Smooth muscle cell (in vitro differentiated cells): ENCODE measurements around the gene NOTCH4. TPM values are rescaled to one million over a fixed set of nuclear protein-coding genes. Genes with fewer than 3 reads are reported as not detected.
"Not testable (repeated sequence)": the region's sequence is repeated elsewhere in the genome, so short reads cannot be mapped to it uniquely, and the experiment has no call there.

Experiments used
- DNase-seq: peaks from one replicate; lab custom pipeline; 2025; ENCODE audit not compliant: unreplicated experiment; lab: John Stamatoyannopoulos, UW
- H2AFZ ChIP-seq: fragments of 200-600 bp; sonication (generic); 2 replicates; pipeline ENCODE4 v1.6.0; 2016; ENCODE audit warnings: antibody characterized with exemption, low read depth, mild to moderate bottlenecking
- H3F3A ChIP-seq: fragments of 200-600 bp; sonication (generic); 2 replicates; pipeline ENCODE4 v1.6.0; 2017; ENCODE audit warnings: antibody characterized with exemption, low read depth
- H3K27ac ChIP-seq: fragments of 200-600 bp; sonication (generic); 2 replicates; pipeline ENCODE4 v1.5.1; 2016; ENCODE audit warnings: low read depth, mild to moderate bottlenecking
- H3K27me3 ChIP-seq: fragments of 200-600 bp; sonication (generic); 2 replicates; pipeline ENCODE4 v1.6.1; 2016; ENCODE audit warnings: low read depth, mild to moderate bottlenecking
- H3K36me3 ChIP-seq: fragments of 200-600 bp; sonication (generic); 2 replicates; pipeline ENCODE4 v1.5.1; 2016; ENCODE audit warnings: low read depth
- H3K4me1 ChIP-seq: fragments of 200-600 bp; sonication (generic); 2 replicates; pipeline ENCODE4 v1.5.1; 2016; ENCODE audit warnings: low read depth
- H3K4me2 ChIP-seq: fragments of 200-600 bp; sonication (generic); 2 replicates; pipeline ENCODE4 v1.6.0; 2016; ENCODE audit warnings: mild to moderate bottlenecking
- H3K4me3 ChIP-seq: fragments of 200-600 bp; sonication (generic); 2 replicates; pipeline ENCODE4 v1.5.1; 2016; ENCODE audit warnings: mild to moderate bottlenecking
- H3K79me2 ChIP-seq: fragments of 200-600 bp; sonication (generic); 2 replicates; pipeline ENCODE4 v1.6.0; 2016; ENCODE audit warnings: low read depth, mild to moderate bottlenecking
- H3K9ac ChIP-seq: fragments of 200-600 bp; sonication (generic); 2 replicates; pipeline ENCODE4 v1.6.0; 2016; ENCODE audit warnings: low read depth
- H3K9me3 ChIP-seq: fragments of 200-600 bp; sonication (generic); replicated peaks from 2 replicates; pipeline ENCODE4 v1.5.1; 2016; ENCODE audit warnings: low read depth
- H4K20me1 ChIP-seq: fragments of 200-600 bp; sonication (generic); 2 replicates; pipeline ENCODE4 v1.6.0; 2016; ENCODE audit warnings: low read depth
- WGBS: methylation state at CpG from one replicate; pipeline ENCODE4 v1.1.7; 2016; ENCODE audit warnings: low lambda C conversion rate; 5-methylcytosine and 5-hydroxymethylcytosine counted together
- polyA plus RNA-seq: library from polyadenylated mRNA; unstranded; fragments of >200 nt; fragmentation: Nextera tagmentation; extraction: Ambion mirVana; gene quantifications from 2 replicates; pipeline ENCODE4 v1.2.1, GENCODE V29; 2016
- total RNA-seq: library from RNA; depleted of rRNA; stranded (reverse); fragments of >200 nt; gene quantifications from 2 replicates; pipeline ENCODE4 v1.2.3, GENCODE V29; 2014
- TF ChIP-seq, protein P1 (sequence below): fragments of 200-600 bp; sonication (generic); IDR thresholded peaks from 2 replicates; pipeline ENCODE4 v1.5.1; 2017; ENCODE audit warnings: borderline replicate concordance, mild to moderate bottlenecking, antibody characterized with exemption; ENCODE audit not compliant: insufficient read depth, poor library complexity, severe bottlenecking

NOTCH4 gene
- total and polyA plus RNA-seq, 2 experiments from 2014 or later = 0.54 to 1.6 TPM

- no peak overlapping the region for H3K4me2 ChIP-seq
- no peaks in the 10 kb centered on the region for H3F3A ChIP-seq
- peaks cover 3% of the 10 kb centered on the region for H3K4me1 ChIP-seq
- no peak for DNase-seq
- TF ChIP-seq, protein P1, sequence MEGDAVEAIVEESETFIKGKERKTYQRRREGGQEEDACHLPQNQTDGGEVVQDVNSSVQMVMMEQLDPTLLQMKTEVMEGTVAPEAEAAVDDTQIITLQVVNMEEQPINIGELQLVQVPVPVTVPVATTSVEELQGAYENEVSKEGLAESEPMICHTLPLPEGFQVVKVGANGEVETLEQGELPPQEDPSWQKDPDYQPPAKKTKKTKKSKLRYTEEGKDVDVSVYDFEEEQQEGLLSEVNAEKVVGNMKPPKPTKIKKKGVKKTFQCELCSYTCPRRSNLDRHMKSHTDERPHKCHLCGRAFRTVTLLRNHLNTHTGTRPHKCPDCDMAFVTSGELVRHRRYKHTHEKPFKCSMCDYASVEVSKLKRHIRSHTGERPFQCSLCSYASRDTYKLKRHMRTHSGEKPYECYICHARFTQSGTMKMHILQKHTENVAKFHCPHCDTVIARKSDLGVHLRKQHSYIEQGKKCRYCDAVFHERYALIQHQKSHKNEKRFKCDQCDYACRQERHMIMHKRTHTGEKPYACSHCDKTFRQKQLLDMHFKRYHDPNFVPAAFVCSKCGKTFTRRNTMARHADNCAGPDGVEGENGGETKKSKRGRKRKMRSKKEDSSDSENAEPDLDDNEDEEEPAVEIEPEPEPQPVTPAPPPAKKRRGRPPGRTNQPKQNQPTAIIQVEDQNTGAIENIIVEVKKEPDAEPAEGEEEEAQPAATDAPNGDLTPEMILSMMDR = no peak
- no peak overlapping the region for H3K4me3 ChIP-seq
- no peaks in the 10 kb centered on the region for H3K9me3 ChIP-seq
- H3K79me2 ChIP-seq = no peaks in the 10 kb centered on the region
- no peak overlapping the region for H2AFZ ChIP-seq
- no peaks in the 10 kb centered on the region for H4K20me1 ChIP-seq
- WGBS = 86% methylated on average over 2 of the region's 2 CpGs
- no peaks in the 10 kb centered on the region for H3K27me3 ChIP-seq
- H3K9ac ChIP-seq = no peak overlapping the region
- no peaks in the 10 kb centered on the region for H3K36me3 ChIP-seq
- H3K27ac ChIP-seq = no peak overlapping the region
Measured at GRCh38 chr6:32249262-32249661, 25.4 kb upstream of the NOTCH4 start.

DNA sequence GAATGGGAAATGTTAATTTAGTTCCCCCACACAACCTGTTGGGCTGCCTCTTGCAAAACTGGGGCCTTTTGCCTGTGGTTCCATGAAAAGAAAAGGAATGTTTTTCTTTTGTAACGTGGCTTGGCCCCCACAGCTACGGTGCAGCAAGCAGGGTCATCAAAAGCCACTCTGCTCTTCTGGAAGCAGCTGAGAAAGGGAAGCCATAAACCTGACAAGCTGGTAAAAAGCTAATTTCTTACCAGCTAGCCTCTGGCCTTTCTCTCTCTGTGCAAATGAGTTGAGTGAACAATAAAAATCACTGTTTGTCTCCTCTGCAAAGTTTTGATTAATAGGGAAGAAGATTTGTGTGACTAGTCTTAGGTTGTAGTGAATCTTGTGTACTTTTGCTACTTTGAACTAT is 23.5 kb upstream of the NOTCH4 start:
- H3K36me3 ChIP-seq = no peaks in the 10 kb centered on the region

DNA sequence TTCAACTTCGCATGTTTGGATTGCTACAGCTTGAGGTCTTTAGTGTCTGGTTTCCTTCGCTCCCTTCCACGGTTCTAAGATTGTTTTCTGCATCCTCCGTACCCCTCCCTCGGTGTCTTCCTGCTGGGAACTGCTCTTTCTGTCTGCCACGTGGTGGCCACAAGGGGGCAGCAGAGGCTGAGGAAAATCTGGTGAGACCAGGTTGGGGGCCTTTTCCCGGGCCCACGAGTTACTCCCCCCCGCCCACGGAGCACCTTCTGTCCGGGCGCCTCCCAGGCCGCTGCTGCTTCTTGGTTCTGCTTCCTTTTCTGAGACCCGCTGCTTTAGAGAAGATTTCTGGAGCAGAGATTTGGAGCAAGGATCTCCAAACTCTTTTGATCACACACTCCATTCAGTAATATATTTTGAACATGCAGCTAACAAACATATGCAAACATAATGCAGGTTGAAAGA is 21.1 kb upstream of the NOTCH4 start:
- Histone ChIP-seq H3K79me2 (no peaks in the 10 kb centered on the region), H3K4me1 (peaks cover 3% of the 10 kb centered on the region), H3K9ac (no peak overlapping the region), H3F3A (no peaks in the 10 kb centered on the region), H3K36me3 (no peaks in the 10 kb centered on the region), H2AFZ (peak overlapping the region; percentile 91), H3K9me3 (no peaks in the 10 kb centered on the region), H3K27ac (no peak overlapping the region), H3K27me3 (no peaks in the 10 kb centered on the region), H3K4me3 (peak overlapping the region; percentile 19), H3K4me2 (peak overlapping the region; percentile 76), H4K20me1 (no peaks in the 10 kb centered on the region)
- peak; percentile 63 for DNase-seq
- TF ChIP-seq, protein P1 = peak; percentile 95
- WGBS = 2% methylated on average over 13 of the region's 14 CpGs

More for the DNA sequence above, 23.5 kb upstream of the NOTCH4 start:
- H3K9ac ChIP-seq = no peak overlapping the region
- DNase-seq = no peak
- H3F3A ChIP-seq = no peaks in the 10 kb centered on the region
- no peaks in the 10 kb centered on the region for H4K20me1 ChIP-seq
- 37% methylated on average over 2 of the region's 2 CpGs for whole genome bisulfite sequencing
- H3K4me1 ChIP-seq = peaks cover 3% of the 10 kb centered on the region
- TF ChIP-seq, protein P1 = no peak
- no peaks in the 10 kb centered on the region for H3K27me3 ChIP-seq
- H3K9me3 ChIP-seq = no peaks in the 10 kb centered on the region
- no peak overlapping the region for H3K27ac ChIP-seq
- no peak overlapping the region for H3K4me2 ChIP-seq
- no peak overlapping the region for H2AFZ ChIP-seq
- no peaks in the 10 kb centered on the region for H3K79me2 ChIP-seq
- H3K4me3 ChIP-seq = no peak overlapping the region

DNA sequence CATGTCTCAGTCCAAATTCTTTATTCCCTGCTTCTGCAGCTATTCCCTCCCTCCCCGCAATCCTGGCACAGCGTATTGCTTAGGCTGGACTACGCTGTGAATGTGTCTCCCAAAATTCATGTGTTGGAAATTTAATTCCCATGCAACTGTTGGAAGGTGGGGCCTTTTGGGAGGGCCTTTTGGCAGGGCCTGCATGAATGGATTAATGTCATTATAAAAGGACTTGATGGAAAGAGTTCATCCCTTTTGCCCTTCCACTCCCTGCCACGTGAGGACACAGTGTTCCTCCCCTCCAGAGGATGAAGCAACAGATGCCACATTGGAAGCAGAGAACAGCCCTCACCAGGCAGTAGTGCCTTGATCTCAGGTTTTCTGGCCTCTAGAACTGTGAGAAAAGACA is 20.4 kb upstream of the NOTCH4 start:
- Histone ChIP-seq H3K4me1 (peaks cover 3% of the 10 kb centered on the region), H2AFZ (peak overlapping the region; percentile 91), H3K9ac (no peak overlapping the region), H3K4me3 (no peak overlapping the region), H3K27me3 (no peaks in the 10 kb centered on the region), H3K36me3 (no peaks in the 10 kb centered on the region), H3K9me3 (no peaks in the 10 kb centered on the region), H3K27ac (no peak overlapping the region), H4K20me1 (no peaks in the 10 kb centered on the region), H3F3A (no peaks in the 10 kb centered on the region), H3K4me2 (no peak overlapping the region), H3K79me2 (no peaks in the 10 kb centered on the region)
- TF ChIP-seq, protein P1 = no peak
- DNase-seq = no peak
- WGBS = 95% methylated on average over 4 of the region's 4 CpGs

GRCh38 chr6:32242318-32242813 is 18.5 kb upstream of the NOTCH4 start:
- not testable (repeated sequence) for H2AFZ ChIP-seq, H3K4me2 ChIP-seq, H3K27me3 ChIP-seq, H3K9me3 ChIP-seq, H3K4me1 ChIP-seq, H3K9ac ChIP-seq, H3K36me3 ChIP-seq, H3K79me2 ChIP-seq, H3F3A ChIP-seq, H3K4me3 ChIP-seq, H3K27ac ChIP-seq, H4K20me1 ChIP-seq, DNase-seq
- WGBS = 80% methylated on average over 4 of the region's 4 CpGs
